HepG2 (cell line): ENCODE data around the gene MVP. TPM values are rescaled to one million over a fixed set of nuclear protein-coding genes. Genes with fewer than 3 reads are reported as not detected.

Experiments used
- ARHGAP35 ChIP-seq: sonication (generic); formaldehyde crosslinking; IDR thresholded peaks from 2 replicates; pipeline ENCODE4 v1.9.0; 2022; ENCODE audit warnings: mild to moderate bottlenecking, inconsistent platforms, moderate library complexity, missing genetic modification reagents, borderline replicate concordance
- CCDC6 ChIP-seq: sonication (generic); formaldehyde crosslinking; IDR thresholded peaks from 2 replicates; pipeline ENCODE4 v1.8.1; 2022; ENCODE audit warnings: mild to moderate bottlenecking, missing genetic modification reagents, moderate library complexity
- E2F5 ChIP-seq: sonication (generic); formaldehyde crosslinking; conservative IDR thresholded peaks from 2 replicates; pipeline ENCODE4 v1.4.0; 2020; ENCODE audit warnings: missing genetic modification reagents
- EP300 ChIP-seq, 3 experiments: sonication (generic) in 1 of 3; formaldehyde crosslinking in 1 of 3; IDR thresholded peaks; 2 replicates each; pipeline versions ENCODE4 v1.5.1 to v1.6.1; 2011 to 2020; ENCODE audit warnings: low read depth in 2 of 3, low read length in 2 of 3, borderline replicate concordance in 1 of 3, improper control_type of control experiment in 1 of 3, mild to moderate bottlenecking in 1 of 3, missing genetic modification reagents in 1 of 3, moderate library complexity in 1 of 3
- FOXJ3 ChIP-seq: sonication (generic); formaldehyde crosslinking; IDR thresholded peaks from 2 replicates; pipeline ENCODE4 v1.4.0; 2020; ENCODE audit warnings: missing genetic modification reagents, mild to moderate bottlenecking, borderline replicate concordance
- HNRNPK ChIP-seq: fragments of 200-400 bp; formaldehyde crosslinking; IDR thresholded peaks from 2 replicates; pipeline ENCODE4 v1.6.1; 2018; ENCODE audit warnings: low read length, low read depth, moderate library complexity, mild to moderate bottlenecking; ENCODE audit not compliant: poor library complexity, severe bottlenecking
- IRX3 ChIP-seq: sonication (generic); formaldehyde crosslinking; IDR thresholded peaks from 2 replicates; pipeline ENCODE4 v1.8.1; 2023; ENCODE audit warnings: mild to moderate bottlenecking, low read depth, missing genetic modification reagents, borderline replicate concordance
- MIER3 ChIP-seq: IDR thresholded peaks from 2 replicates; pipeline ENCODE4 v1.6.1; 2016; ENCODE audit warnings: missing compliant biosample characterization, borderline replicate concordance
- NR2F1 ChIP-seq, 2 experiments: fragments of 450-650 bp in 1 of 2; formaldehyde crosslinking in 1 of 2; IDR thresholded peaks; 2 replicates each; pipeline versions ENCODE4 v1.5.0 to v1.6.1; 2016 to 2020; ENCODE audit warnings: mild to moderate bottlenecking in 1 of 2, missing compliant biosample characterization in 1 of 2, missing genetic modification reagents in 1 of 2, moderate library complexity in 1 of 2
- POLR2AphosphoS5 ChIP-seq: IDR thresholded peaks from 2 replicates; pipeline ENCODE4 v1.6.1; 2012; ENCODE audit warnings: low read depth, low read length
- RXRA ChIP-seq: sonication (generic); formaldehyde crosslinking; IDR thresholded peaks from 2 replicates; pipeline ENCODE4 v1.5.1; 2020; ENCODE audit warnings: missing genetic modification reagents
- SMAD1 ChIP-seq: sonication (generic); formaldehyde crosslinking; IDR thresholded peaks from 2 replicates; pipeline ENCODE4 v1.4.0; 2020; ENCODE audit warnings: missing genetic modification reagents, low read depth, mild to moderate bottlenecking, borderline replicate concordance
- SOX6 ChIP-seq, 2 experiments: fragments of 450-650 bp in 1 of 2; sonication (generic) in 1 of 2; formaldehyde crosslinking in 1 of 2; IDR thresholded peaks; 2 replicates each; pipeline versions ENCODE4 v1.4.0 to v1.6.1; 2017 to 2020; ENCODE audit warnings: antibody characterized with exemption in 1 of 2, mild to moderate bottlenecking in 1 of 2, missing genetic modification reagents in 1 of 2
- THRA ChIP-seq: sonication (generic); formaldehyde crosslinking; IDR thresholded peaks from 2 replicates; pipeline ENCODE4 v1.4.0; 2020; ENCODE audit warnings: missing genetic modification reagents, borderline replicate concordance
- XRCC5 ChIP-seq: fragments of 200-400 bp; formaldehyde crosslinking; optimal IDR thresholded peaks from 2 replicates; pipeline ENCODE3; 2017; ENCODE audit warnings: mild to moderate bottlenecking, low read length
- ZBTB33 ChIP-seq: sonication (generic); formaldehyde crosslinking; IDR thresholded peaks from 2 replicates; pipeline ENCODE4 v1.4.0; 2020; ENCODE audit warnings: missing genetic modification reagents
- ZNF343 ChIP-seq: sonication (generic); formaldehyde crosslinking; IDR thresholded peaks from 2 replicates; pipeline ENCODE4 v1.4.0; 2020; ENCODE audit warnings: mild to moderate bottlenecking, missing genetic modification reagents
- ZNF354B ChIP-seq: sonication (generic); formaldehyde crosslinking; IDR thresholded peaks from 2 replicates; pipeline ENCODE4 v1.8.0; 2022; ENCODE audit warnings: mild to moderate bottlenecking, missing genetic modification reagents
- ZNF574 ChIP-seq: sonication (generic); formaldehyde crosslinking; IDR thresholded peaks from 2 replicates; pipeline ENCODE4 v1.4.0; 2020; ENCODE audit warnings: missing genetic modification reagents
- ZNF605 ChIP-seq: sonication (generic); formaldehyde crosslinking; IDR thresholded peaks from 2 replicates; pipeline ENCODE4 v1.8.0; 2022; ENCODE audit warnings: mild to moderate bottlenecking, missing genetic modification reagents
- ZNF761 ChIP-seq: sonication (generic); formaldehyde crosslinking; conservative IDR thresholded peaks from 2 replicates; pipeline ENCODE4 v1.4.0; 2020; ENCODE audit warnings: mild to moderate bottlenecking, missing genetic modification reagents
- ZNF772 ChIP-seq: sonication (generic); formaldehyde crosslinking; IDR thresholded peaks from 2 replicates; pipeline ENCODE4 v1.5.0; 2020; ENCODE audit warnings: mild to moderate bottlenecking, missing genetic modification reagents
- polyA plus RNA-seq, 8 experiments: library from polyadenylated mRNA; depleted of rRNA in 3 of 8; stranded (reverse) in 7 of 8; unstranded in 1 of 8; fragments of >200 nt; fragmentation: Illumina TruSeq in 4 of 8; extraction: Trizol in 4 of 8; gene quantifications; 2 replicates each; pipeline versions ENCODE4 v1.2.1 to v1.2.3, GENCODE V29; 2011 to 2016; ENCODE audit warnings: low read depth in 4 of 8, missing spikeins in 1 of 8, mixed read lengths in 1 of 8; ENCODE audit not compliant: insufficient read depth in 1 of 8
- total RNA-seq, 5 experiments: library from RNA; depleted of rRNA; stranded (reverse); fragments of >200 nt; fragmentation: Illumina TruSeq; extraction: Trizol; gene quantifications; 2 replicates each; pipeline ENCODE4 v1.2.3, GENCODE V29; 2016; ENCODE audit warnings: low read depth in 1 of 5

The MVP gene
- total and polyA plus RNA-seq, 2 of the 13 experiments (the other 11 are each of a cell fraction or from before 2014, with no cell fraction given): 22.9 to 43.5 TPM

- peak; percentile 2; the same call in 1 of the 2 replicates for TF ChIP-seq ZNF574 (CRISPR knock-in tag)
- peak; percentile 91; the same call in 1 of the 2 replicates for TF ChIP-seq ZNF605 (CRISPR knock-in tag)
- TF ChIP-seq ZNF772 (CRISPR knock-in tag): peak; percentile 17; the same call in 1 of the 2 replicates
- peak in 1 of 2 experiments; percentile 40; a peak in 1 of 4 replicates for TF ChIP-seq NR2F1 (CRISPR knock-in tag; IDR thresholded peaks at IDR 0.05)
- no peak for TF ChIP-seq XRCC5
- no peak for TF ChIP-seq FOXJ3 (CRISPR knock-in tag)
- TF ChIP-seq ZNF761 (CRISPR knock-in tag): no peak
- 0 out of 2 replicates have a peak, but pooled peaks have one; percentile 11 for TF ChIP-seq E2F5 (CRISPR knock-in tag)
- peak; percentile 53 for TF ChIP-seq HNRNPK
- TF ChIP-seq ARHGAP35 (CRISPR knock-in tag): 0 out of 2 replicates have a peak, but pooled peaks have one; percentile 42
- TF ChIP-seq ZBTB33 (CRISPR knock-in tag): 0 out of 2 replicates have a peak, but pooled peaks have one; percentile 3
- no peak for TF ChIP-seq THRA
- peak; percentile 8 for TF ChIP-seq RXRA (CRISPR knock-in tag)
- TF ChIP-seq ZNF354B (CRISPR knock-in tag): 0 out of 2 replicates have a peak, but pooled peaks have one; percentile 68
- peak; percentile 30; the same call in 1 of the 2 replicates for TF ChIP-seq POLR2AphosphoS5
- 0 out of 2 replicates have a peak, but pooled peaks have one; percentile 2 for TF ChIP-seq MIER3
- TF ChIP-seq SOX6 (IDR thresholded peaks at IDR 0.05): no peak
- peak; percentile 11 for TF ChIP-seq SOX6 (CRISPR knock-in tag; IDR thresholded peaks at IDR 0.05)
- 0 out of 2 replicates have a peak, but pooled peaks have one; percentile 8 for TF ChIP-seq ZNF343 (CRISPR knock-in tag)
- no peak for TF ChIP-seq CCDC6
- no peak for TF ChIP-seq SMAD1 (CRISPR knock-in tag)
- 0 out of 2 replicates have a peak, but pooled peaks have one; percentile 5 for TF ChIP-seq IRX3 (CRISPR knock-in tag)
- TF ChIP-seq EP300 (IDR thresholded peaks at IDR 0.05; ENCODE audit: low read depth in 2 of 2, low read length in 2 of 2): 0 out of 4 replicates have a peak, but pooled peaks of 1 of the 2 experiments have one; percentile 22
- TF ChIP-seq EP300 (CRISPR knock-in tag; IDR thresholded peaks at IDR 0.05; ENCODE audit: borderline replicate concordance): no peak
Measured at GRCh38 chr16:29863669-29863984, 43.4 kb downstream of the MVP start (continued).
